ENCODE data around the gene SDHAF2. TPM values are rescaled to one million over a fixed set of nuclear protein-coding genes. Genes with fewer than 3 reads are reported as not detected.

SDHAF2 gene
- total and polyA plus RNA-seq, 2 experiments from 2014 or later = 47.8 to 74.3 TPM

GRCh38 chr11:61384271-61385242, 45.4 kb upstream of the SDHAF2 start:
- Histone ChIP-seq H3K36me3 (replicated peaks; ENCODE audit: insufficient read depth, low read depth) (no peaks in the 10 kb centered on the region), H3K79me2 (no peaks in the 10 kb centered on the region), H3K4me1 (ENCODE audit: insufficient read depth) (no peaks in the 10 kb centered on the region), H3K4me3 (no peak overlapping the region), H3K27ac (no peak overlapping the region), H4K20me1 (ENCODE audit: insufficient read depth, poor library complexity, severe bottlenecking) (no peaks in the 10 kb centered on the region), H3K4me2 (no peak overlapping the region), H3K27me3 (no peaks in the 10 kb centered on the region), H3K9me2 (replicated peaks; ENCODE audit: insufficient read depth) (no peaks in the 10 kb centered on the region), H2AFZ (no peak overlapping the region), H3K9me3 (ENCODE audit: low read depth) (no peaks in the 10 kb centered on the region)
- peak; percentile 19 for DNase-seq (ENCODE audit: low spot score)
- WGBS (ENCODE audit: low lambda C conversion rate, missing lambda C conversion rate) = 85% methylated on average over 15 of the region's 15 CpGs
- no peak for TF ChIP-seq EZH2 (IDR thresholded peaks at IDR 0.05; ENCODE audit: borderline replicate concordance)
- no peak for TF ChIP-seq EZH2phosphoT487 (IDR thresholded peaks at IDR 0.05; ENCODE audit: low read depth, severe bottlenecking, unreplicated experiment)

GRCh38 chr11:61390161-61390560, 39.8 kb upstream of the SDHAF2 start:
- Histone ChIP-seq H3K4me2 (no peak overlapping the region), H3K27ac (no peak overlapping the region), H4K20me1 (ENCODE audit: insufficient read depth, poor library complexity, severe bottlenecking) (no peaks in the 10 kb centered on the region), H3K9me3 (ENCODE audit: low read depth) (no peaks in the 10 kb centered on the region), H2AFZ (no peak overlapping the region), H3K79me2 (peaks cover 13% of the 10 kb centered on the region), H3K36me3 (replicated peaks; ENCODE audit: insufficient read depth, low read depth) (no peaks in the 10 kb centered on the region), H3K4me3 (no peak overlapping the region), H3K9me2 (replicated peaks; ENCODE audit: insufficient read depth) (no peaks in the 10 kb centered on the region), H3K4me1 (ENCODE audit: insufficient read depth) (peaks cover 11% of the 10 kb centered on the region), H3K27me3 (no peaks in the 10 kb centered on the region)
- DNase-seq (ENCODE audit: low spot score) = no peak
- WGBS (ENCODE audit: low lambda C conversion rate, missing lambda C conversion rate) = 88% methylated on average over 1 of the region's 1 CpG
- TF ChIP-seq EZH2phosphoT487 (IDR thresholded peaks at IDR 0.05; ENCODE audit: low read depth, severe bottlenecking, unreplicated experiment) (no peak), CTCF (IDR thresholded peaks at IDR 0.05; ENCODE audit: poor library complexity) (no peak), EZH2 (IDR thresholded peaks at IDR 0.05; ENCODE audit: borderline replicate concordance) (no peak)

- H3K27ac ChIP-seq = peak overlapping the region; percentile 92
- H3K4me3 ChIP-seq = peak overlapping the region; percentile 94
- peaks cover 16% of the 10 kb centered on the region for H3K79me2 ChIP-seq
- H3K9me3 ChIP-seq (ENCODE audit: low read depth) = no peaks in the 10 kb centered on the region
- no peaks in the 10 kb centered on the region for H3K9me2 ChIP-seq (replicated peaks; ENCODE audit: insufficient read depth)
- H3K4me1 ChIP-seq (ENCODE audit: insufficient read depth) = peaks cover 11% of the 10 kb centered on the region
- H3K36me3 ChIP-seq (replicated peaks; ENCODE audit: insufficient read depth, low read depth) = no peaks in the 10 kb centered on the region
- WGBS (ENCODE audit: low lambda C conversion rate, missing lambda C conversion rate) = 12% methylated on average over 15 of the region's 15 CpGs
- no peaks in the 10 kb centered on the region for H3K27me3 ChIP-seq
- H2AFZ ChIP-seq = peak overlapping the region; percentile 96
- TF ChIP-seq EZH2 (IDR thresholded peaks at IDR 0.05; ENCODE audit: borderline replicate concordance) (no peak), CTCF (IDR thresholded peaks at IDR 0.05; ENCODE audit: poor library complexity) (peak; percentile 36)
- no peaks in the 10 kb centered on the region for H4K20me1 ChIP-seq (ENCODE audit: insufficient read depth, poor library complexity, severe bottlenecking)
- peak; percentile 48 for DNase-seq (ENCODE audit: low spot score)
- peak overlapping the region; percentile 92 for H3K4me2 ChIP-seq
Measured at GRCh38 chr11:61392981-61393595, 36.8 kb upstream of the SDHAF2 start.

GRCh38 chr11:61401173-61401572, 28.8 kb upstream of the SDHAF2 start:
- no peaks in the 10 kb centered on the region for H4K20me1 ChIP-seq (ENCODE audit: insufficient read depth, poor library complexity, severe bottlenecking)
- no peak overlapping the region for H3K4me2 ChIP-seq
- no peak for DNase-seq (ENCODE audit: low spot score)
- H3K79me2 ChIP-seq = no peaks in the 10 kb centered on the region
- H3K27me3 ChIP-seq = no peaks in the 10 kb centered on the region
- no peak overlapping the region for H3K4me3 ChIP-seq
- no peaks in the 10 kb centered on the region for H3K36me3 ChIP-seq (replicated peaks; ENCODE audit: insufficient read depth, low read depth)
- no peak overlapping the region for H3K27ac ChIP-seq
- H3K9me3 ChIP-seq (ENCODE audit: low read depth) = no peaks in the 10 kb centered on the region
- no peaks in the 10 kb centered on the region for H3K4me1 ChIP-seq (ENCODE audit: insufficient read depth)
- H3K9me2 ChIP-seq (replicated peaks; ENCODE audit: insufficient read depth) = no peaks in the 10 kb centered on the region
- TF ChIP-seq EZH2 (IDR thresholded peaks at IDR 0.05; ENCODE audit: borderline replicate concordance) = no peak
- no peak for TF ChIP-seq EZH2phosphoT487 (IDR thresholded peaks at IDR 0.05; ENCODE audit: low read depth, severe bottlenecking, unreplicated experiment)
- no peak for TF ChIP-seq CTCF (IDR thresholded peaks at IDR 0.05; ENCODE audit: poor library complexity)
- whole genome bisulfite sequencing (ENCODE audit: low lambda C conversion rate, missing lambda C conversion rate) = 98% methylated on average over 2 of the region's 2 CpGs
- H2AFZ ChIP-seq = no peak overlapping the region

Data from hepatocyte (in vitro differentiated cells).